ENCODE results near the gene USH1G. TPM values are rescaled to one million over a fixed set of nuclear protein-coding genes. Genes with fewer than 3 reads are reported as not detected.

The USH1G gene
- total RNA-seq, 1 experiment from 2014 or later: 0.48 TPM

GRCh38 chr17:74882517-74883240 lies 40.4 kb downstream of the USH1G start:
- TF ChIP-seq CTCF (IDR thresholded peaks at IDR 0.05; ENCODE audit: insufficient read depth in 1 of 2, low read depth in 1 of 2, low read length in 1 of 2, severe bottlenecking in 1 of 2, unreplicated experiment in 1 of 2): no peak
- Mint-ChIP-seq H3K27me3 (ENCODE audit: insufficient read depth, unreplicated experiment) (peaks cover 2% of the 10 kb centered on the region), H3K4me3 (ENCODE audit: unreplicated experiment) (no peak overlapping the region), H3K4me1 (ENCODE audit: low read depth, unreplicated experiment) (no peaks in the 10 kb centered on the region), H3K9me3 (ENCODE audit: unreplicated experiment) (no peaks in the 10 kb centered on the region), H3K36me3 (ENCODE audit: insufficient read depth, unreplicated experiment) (no peaks in the 10 kb centered on the region), H3K27ac (ENCODE audit: unreplicated experiment) (no peak overlapping the region)
- no peaks in the 10 kb centered on the region for H3K4me1 ChIP-seq
- intact Hi-C loops (cut with micrococcal nuclease; ENCODE audit: unreplicated experiment): no loop called here
- POLR2A ChIA-PET: interaction anchor here (1.5 kb wide), 1 partner anchor 10 kb away, joined by 5 read pairs; the partner anchor contains the start of gene FDXR
- H3K9me3 ChIP-seq: no peaks in the 10 kb centered on the region
- CTCF ChIA-PET: no interaction called here
- no TSS peak for BruUV-seq (replicated peaks)
- H3K4me3 ChIP-seq (ENCODE audit: low read depth, low read length): no peak overlapping the region
- DNase-seq: no peak
- H3K36me3 ChIP-seq (ENCODE audit: control insufficient read depth, insufficient read depth, low read length): no peaks in the 10 kb centered on the region
- no peaks in the 10 kb centered on the region for H3K27me3 ChIP-seq (replicated peaks; ENCODE audit: control insufficient read depth, insufficient read depth, low read length)

GRCh38 chr17:74881073-74881472 lies 42.0 kb downstream of the USH1G start:
- Mint-ChIP-seq H3K4me1 (ENCODE audit: low read depth, unreplicated experiment) (peaks cover under 1% of the 10 kb centered on the region), H3K36me3 (ENCODE audit: insufficient read depth, unreplicated experiment) (no peaks in the 10 kb centered on the region), H3K27ac (ENCODE audit: unreplicated experiment) (no peak overlapping the region), H3K4me3 (ENCODE audit: unreplicated experiment) (no peak overlapping the region), H3K27me3 (ENCODE audit: insufficient read depth, unreplicated experiment) (no peaks in the 10 kb centered on the region), H3K9me3 (ENCODE audit: unreplicated experiment) (no peaks in the 10 kb centered on the region)
- DNase-seq: no peak
- Histone ChIP-seq H3K4me1 (no peaks in the 10 kb centered on the region), H3K36me3 (ENCODE audit: control insufficient read depth, insufficient read depth, low read length) (no peaks in the 10 kb centered on the region), H3K9me3 (no peaks in the 10 kb centered on the region), H3K4me3 (ENCODE audit: low read depth, low read length) (no peak overlapping the region), H3K27me3 (replicated peaks; ENCODE audit: control insufficient read depth, insufficient read depth, low read length) (no peaks in the 10 kb centered on the region)
- BruUV-seq (replicated peaks): no TSS peak
- ChIA-PET CTCF (interaction anchor here (0.6 kb wide), 1 partner anchor 78 kb away, joined by 3 read pairs; no protein-coding TSS in a partner anchor), POLR2A (interaction anchor here (1.5 kb wide), 1 partner anchor 8 kb away, joined by 5 read pairs; the partner anchor contains the start of gene FDXR)
- intact Hi-C loops (cut with micrococcal nuclease; ENCODE audit: unreplicated experiment): no loop called here
- TF ChIP-seq CTCF (IDR thresholded peaks at IDR 0.05; ENCODE audit: insufficient read depth in 1 of 2, low read depth in 1 of 2, low read length in 1 of 2, severe bottlenecking in 1 of 2, unreplicated experiment in 1 of 2): no peak

- no peak overlapping the region for H3K27ac Mint-ChIP-seq (ENCODE audit: unreplicated experiment)
- BruUV-seq (replicated peaks): no TSS peak
- H3K4me1 Mint-ChIP-seq (ENCODE audit: low read depth, unreplicated experiment): peaks cover 6% of the 10 kb centered on the region
- DNase-seq: no peak
- H3K4me3 Mint-ChIP-seq (ENCODE audit: unreplicated experiment): no peak overlapping the region
- no peaks in the 10 kb centered on the region for H3K9me3 Mint-ChIP-seq (ENCODE audit: unreplicated experiment)
- H3K36me3 ChIP-seq (ENCODE audit: control insufficient read depth, insufficient read depth, low read length): no peaks in the 10 kb centered on the region
- H3K27me3 Mint-ChIP-seq (ENCODE audit: insufficient read depth, unreplicated experiment): no peaks in the 10 kb centered on the region
- no peak for TF ChIP-seq CTCF (IDR thresholded peaks at IDR 0.05; ENCODE audit: insufficient read depth in 1 of 2, low read depth in 1 of 2, low read length in 1 of 2, severe bottlenecking in 1 of 2, unreplicated experiment in 1 of 2)
- intact Hi-C loops (cut with micrococcal nuclease; ENCODE audit: unreplicated experiment): no loop called here
- H3K27me3 ChIP-seq (replicated peaks; ENCODE audit: control insufficient read depth, insufficient read depth, low read length): no peaks in the 10 kb centered on the region
- no peak overlapping the region for H3K4me3 ChIP-seq (ENCODE audit: low read depth, low read length)
- ChIA-PET CTCF (no interaction called here), POLR2A (no interaction called here)
- H3K9me3 ChIP-seq: no peaks in the 10 kb centered on the region
- H3K4me1 ChIP-seq: no peaks in the 10 kb centered on the region
- no peaks in the 10 kb centered on the region for H3K36me3 Mint-ChIP-seq (ENCODE audit: insufficient read depth, unreplicated experiment)
Observed at GRCh38 chr17:74879308-74879707, 43.7 kb downstream of the USH1G start.

Measured in Caco-2 (cell line).